ENCODE results near the gene SLC12A4. TPM values are rescaled to one million over a fixed set of nuclear protein-coding genes. Genes with fewer than 3 reads are reported as not detected.
"Not testable (repeated sequence)": the region's sequence is repeated elsewhere in the genome, so short reads cannot be mapped to it uniquely, and the experiment has no call there.

The SLC12A4 gene
- total RNA-seq, 2 experiments from 2014 or later, result 32.5 to 38.0 TPM

DNA sequence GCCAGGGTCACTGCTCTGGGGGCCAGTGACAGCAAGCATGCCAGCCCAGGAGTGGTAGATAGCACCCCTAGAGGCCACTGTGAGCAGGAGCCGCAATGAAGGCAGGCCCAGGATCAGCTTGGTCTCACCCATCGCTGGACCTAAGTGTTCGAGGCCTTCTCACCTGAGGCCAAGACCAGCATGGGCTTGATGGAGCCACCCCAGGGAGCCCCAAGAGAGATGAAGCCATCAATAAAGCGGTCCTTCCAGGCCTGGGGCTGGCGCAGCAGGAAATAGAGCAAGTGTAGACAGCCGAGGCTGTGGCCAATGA lies 26.3 kb downstream of the SLC12A4 start:
- peak; percentile 66 for ATAC-seq
- intact Hi-C loops (cut with micrococcal nuclease), result no loop called here
- CTCF ChIA-PET, result interaction anchor here (0.6 to 4.4 kb wide), 29 partner anchors 9 to 196 kb away, joined by 3 to 21 read pairs (median 4); partner anchors contain the start of genes DPEP2NB and NRN1L
- DNase-seq, result peak; percentile 59
- peaks cover 33% of the 10 kb centered on the region for H3K4me1 Mint-ChIP-seq (ENCODE audit: low read depth)
- H3K4me3 Mint-ChIP-seq, result no peak overlapping the region
- POLR2A ChIA-PET, result interaction anchor here (0.7 to 1.8 kb wide), 8 partner anchors 10 to 109 kb away, joined by 3 to 6 read pairs (median 3); partner anchors contain the start of gene CTRL
- peak overlapping the region; percentile 59 for H3K27ac Mint-ChIP-seq
- TF ChIP-seq, protein P1, sequence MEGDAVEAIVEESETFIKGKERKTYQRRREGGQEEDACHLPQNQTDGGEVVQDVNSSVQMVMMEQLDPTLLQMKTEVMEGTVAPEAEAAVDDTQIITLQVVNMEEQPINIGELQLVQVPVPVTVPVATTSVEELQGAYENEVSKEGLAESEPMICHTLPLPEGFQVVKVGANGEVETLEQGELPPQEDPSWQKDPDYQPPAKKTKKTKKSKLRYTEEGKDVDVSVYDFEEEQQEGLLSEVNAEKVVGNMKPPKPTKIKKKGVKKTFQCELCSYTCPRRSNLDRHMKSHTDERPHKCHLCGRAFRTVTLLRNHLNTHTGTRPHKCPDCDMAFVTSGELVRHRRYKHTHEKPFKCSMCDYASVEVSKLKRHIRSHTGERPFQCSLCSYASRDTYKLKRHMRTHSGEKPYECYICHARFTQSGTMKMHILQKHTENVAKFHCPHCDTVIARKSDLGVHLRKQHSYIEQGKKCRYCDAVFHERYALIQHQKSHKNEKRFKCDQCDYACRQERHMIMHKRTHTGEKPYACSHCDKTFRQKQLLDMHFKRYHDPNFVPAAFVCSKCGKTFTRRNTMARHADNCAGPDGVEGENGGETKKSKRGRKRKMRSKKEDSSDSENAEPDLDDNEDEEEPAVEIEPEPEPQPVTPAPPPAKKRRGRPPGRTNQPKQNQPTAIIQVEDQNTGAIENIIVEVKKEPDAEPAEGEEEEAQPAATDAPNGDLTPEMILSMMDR (IDR thresholded peaks at IDR 0.05), result peak; percentile 61
- no peaks in the 10 kb centered on the region for H3K9me3 Mint-ChIP-seq
- peaks cover 28% of the 10 kb centered on the region for H3K36me3 Mint-ChIP-seq (ENCODE audit: low read depth)
- H3K27me3 Mint-ChIP-seq, result no peaks in the 10 kb centered on the region

DNA sequence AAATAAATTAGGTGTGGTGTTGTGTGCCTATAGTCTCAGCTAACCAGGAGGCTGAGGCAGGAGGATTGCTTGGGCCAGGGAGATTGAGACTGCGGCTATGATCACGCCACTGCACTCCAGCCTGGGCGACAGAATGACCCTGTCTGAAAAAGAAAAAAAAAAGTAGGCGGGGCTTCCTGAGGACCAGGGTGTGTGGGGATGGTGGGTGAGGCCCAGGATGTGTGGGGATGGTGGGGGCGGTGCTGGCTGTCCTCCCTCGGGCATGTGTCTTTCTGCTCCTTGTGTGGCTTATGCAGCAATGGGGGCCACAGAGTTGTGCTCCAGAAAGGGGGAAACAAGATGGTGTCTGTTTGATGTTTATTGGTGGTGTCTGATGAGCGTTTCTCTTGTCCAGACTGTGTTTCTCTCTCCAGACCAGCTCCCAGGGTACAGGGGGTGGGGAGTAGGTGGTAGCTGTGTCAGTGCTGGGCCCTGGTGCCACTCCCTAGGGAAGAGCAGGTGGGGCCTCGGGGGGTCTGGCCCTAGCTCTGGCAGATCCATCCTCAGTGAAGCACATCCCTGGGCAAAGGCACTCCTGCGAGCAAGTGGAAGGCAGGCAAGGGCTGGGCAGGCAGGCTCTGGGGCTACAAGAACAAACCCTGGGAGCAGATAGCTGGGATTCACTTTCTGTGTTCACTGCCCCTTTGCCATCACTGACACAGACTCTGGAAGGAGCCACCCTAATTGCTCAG lies 26.8 kb downstream of the SLC12A4 start:
- no peaks in the 10 kb centered on the region for H3K9me3 Mint-ChIP-seq
- POLR2A ChIA-PET, result interaction anchor here (0.7 to 1.8 kb wide), 9 partner anchors 10 to 108 kb away, joined by 3 to 6 read pairs (median 3); partner anchors contain the start of gene CTRL
- H3K27ac Mint-ChIP-seq, result peak overlapping the region; percentile 62
- TF ChIP-seq, protein P1 (IDR thresholded peaks at IDR 0.05), result no peak
- H3K4me3 Mint-ChIP-seq, result no peak overlapping the region
- CTCF ChIA-PET, result interaction anchor here (0.6 to 4.4 kb wide), 33 partner anchors 9 to 421 kb away, joined by 3 to 21 read pairs (median 4); partner anchors contain the start of gene NRN1L
- no peak for DNase-seq
- H3K4me1 Mint-ChIP-seq (ENCODE audit: low read depth), result peaks cover 36% of the 10 kb centered on the region
- no peak for ATAC-seq
- H3K36me3 Mint-ChIP-seq (ENCODE audit: low read depth), result peaks cover 33% of the 10 kb centered on the region
- intact Hi-C loops (cut with micrococcal nuclease), result no loop called here
- H3K27me3 Mint-ChIP-seq, result no peaks in the 10 kb centered on the region

DNA sequence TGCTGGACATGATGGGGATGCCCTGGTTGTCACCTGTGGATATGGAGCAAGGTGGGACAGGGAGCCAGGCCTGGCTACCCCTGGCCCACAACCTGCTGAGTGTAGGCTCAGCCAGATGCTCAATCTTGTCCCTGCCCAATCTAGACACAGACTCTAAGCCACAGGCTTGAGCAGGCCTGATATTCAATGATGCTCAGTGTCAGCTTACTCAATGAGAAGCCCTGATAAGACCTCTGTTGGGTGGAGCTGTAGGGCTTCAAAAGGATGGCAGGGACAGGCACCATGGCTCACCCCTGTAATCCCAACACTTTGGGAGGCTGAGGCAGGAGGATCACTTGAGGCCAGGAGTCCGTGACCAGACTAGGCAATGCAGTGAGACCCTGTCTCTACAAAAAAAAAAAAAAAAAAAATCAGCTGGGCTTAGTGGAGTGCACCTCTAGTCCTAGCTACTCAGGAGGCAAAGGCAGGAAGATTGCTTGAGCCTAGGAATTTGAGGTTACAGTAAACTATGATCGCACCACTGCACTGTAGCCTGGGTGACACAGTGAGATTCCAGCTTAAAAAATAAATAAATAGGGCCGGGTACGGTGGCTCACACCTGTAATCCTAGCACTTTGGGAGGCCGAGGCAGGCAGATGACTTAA lies 27.9 kb downstream of the SLC12A4 start:
- DNase-seq (no peak), ATAC-seq (no peak)
- Mint-ChIP-seq H3K27ac (peak overlapping the region; percentile 70), H3K27me3 (no peaks in the 10 kb centered on the region), H3K9me3 (no peaks in the 10 kb centered on the region), H3K4me1 (ENCODE audit: low read depth) (peaks cover 36% of the 10 kb centered on the region), H3K36me3 (ENCODE audit: low read depth) (peaks cover 37% of the 10 kb centered on the region), H3K4me3 (peak overlapping the region; percentile 36)
- intact Hi-C loops (cut with micrococcal nuclease), result no loop called here
- POLR2A ChIA-PET, result interaction anchor here (0.7 to 1.8 kb wide), 9 partner anchors 10 to 277 kb away, joined by 3 to 6 read pairs (median 3); partner anchors contain the start of genes PSKH1 and TSNAXIP1
- TF ChIP-seq, protein P1 (IDR thresholded peaks at IDR 0.05), result no peak
- CTCF ChIA-PET, result interaction anchor here (0.6 to 4.4 kb wide), 21 partner anchors 10 to 420 kb away, joined by 3 to 21 read pairs (median 4); partner anchors contain the start of gene NRN1L

DNA sequence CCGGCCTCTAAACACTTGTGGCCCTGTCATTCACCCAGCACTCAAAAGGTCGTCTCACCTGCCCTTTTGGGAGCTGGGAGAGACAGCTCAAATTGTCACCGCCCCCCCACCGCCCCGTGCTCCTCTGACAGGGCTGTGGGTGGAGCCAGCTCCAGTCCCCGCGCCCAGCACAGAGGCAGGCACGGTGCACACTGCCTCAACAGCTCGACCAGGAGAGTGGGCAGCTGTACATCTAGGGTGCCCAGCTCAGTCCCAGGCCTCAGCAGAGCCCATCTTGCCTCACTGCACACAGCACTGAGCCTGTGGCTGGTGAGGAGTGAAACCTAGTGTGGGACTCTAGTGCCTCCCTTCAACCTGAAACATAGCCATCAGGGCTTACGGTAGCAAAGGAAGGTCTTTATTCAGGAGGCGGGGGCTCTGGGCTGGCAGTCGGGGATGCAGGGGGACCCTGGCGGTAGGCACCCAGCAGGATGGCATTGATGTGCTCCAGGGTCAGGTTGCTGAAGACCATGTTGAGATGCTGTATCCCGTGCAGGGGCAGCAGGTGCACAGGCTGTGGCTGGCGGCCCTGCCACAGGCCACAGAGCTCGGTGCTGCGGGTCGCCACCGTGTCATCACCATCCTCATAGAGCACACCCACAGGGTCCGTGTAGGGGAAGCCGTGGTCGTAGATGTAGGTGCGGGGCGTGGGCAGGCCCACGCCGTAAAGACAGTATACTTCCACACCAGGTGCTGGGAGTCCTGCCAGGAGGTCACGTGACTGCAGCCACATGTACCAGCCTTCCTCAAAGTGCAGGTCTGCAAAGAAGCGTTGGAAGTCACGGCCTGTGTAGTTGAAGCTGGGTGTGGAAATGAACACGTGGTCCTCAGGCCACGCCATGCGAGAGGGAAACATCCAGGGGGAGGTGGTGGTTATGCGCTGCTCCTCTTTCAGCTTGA lies 28.7 kb downstream of the SLC12A4 start:
- POLR2A ChIA-PET, result interaction anchor here (0.7 to 1.6 kb wide), 10 partner anchors 9 to 278 kb away, joined by 3 to 6 read pairs (median 3); partner anchors contain the start of genes NFATC3, PSKH1 and TSNAXIP1
- H3K9me3 Mint-ChIP-seq, result no peaks in the 10 kb centered on the region
- DNase-seq (peak; percentile 78), ATAC-seq (peak; percentile 17)
- peaks cover 45% of the 10 kb centered on the region for H3K36me3 Mint-ChIP-seq (ENCODE audit: low read depth)
- TF ChIP-seq, protein P1 (IDR thresholded peaks at IDR 0.05), result no peak
- H3K27me3 Mint-ChIP-seq, result no peaks in the 10 kb centered on the region
- peak overlapping the region; percentile 70 for H3K27ac Mint-ChIP-seq
- H3K4me3 Mint-ChIP-seq, result peak overlapping the region; percentile 36
- H3K4me1 Mint-ChIP-seq (ENCODE audit: low read depth), result peaks cover 44% of the 10 kb centered on the region
- CTCF ChIA-PET, result interaction anchor here (0.6 to 4.4 kb wide), 17 partner anchors 11 to 419 kb away, joined by 3 to 21 read pairs (median 5); partner anchors contain the start of gene NRN1L
- intact Hi-C loops (cut with micrococcal nuclease), result loop anchor here (10.0 kb wide), 1 partner anchor 275 kb away; the partner anchor contains the start of genes ACD, C16orf86, ENKD1 and PARD6A

DNA sequence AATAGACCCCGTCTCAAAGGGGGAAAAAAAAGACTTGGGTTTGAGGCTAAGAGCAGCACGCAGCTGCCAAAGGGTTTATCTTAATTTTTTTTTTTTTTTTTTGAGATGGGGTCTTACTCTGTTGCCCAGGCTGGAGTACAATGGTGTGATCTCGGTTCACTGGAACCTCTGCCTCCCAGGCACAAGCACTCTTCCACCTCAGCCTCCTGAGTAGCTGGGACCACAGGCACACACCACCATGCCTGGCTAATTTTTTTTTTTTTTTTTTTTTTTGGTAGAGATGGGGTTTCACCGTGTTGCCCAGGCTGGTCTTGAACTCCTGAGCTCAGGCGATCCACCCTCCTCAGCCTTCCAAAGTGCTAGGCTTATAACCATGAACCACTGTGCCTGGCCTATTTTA lies 30.7 kb downstream of the SLC12A4 start:
- H3K27me3 Mint-ChIP-seq, DNase-seq, ATAC-seq, H3K9me3 Mint-ChIP-seq: not testable (repeated sequence)
- H3K36me3 Mint-ChIP-seq (ENCODE audit: low read depth), result peaks cover 59% of the 10 kb centered on the region
- peak overlapping the region; percentile 97 for H3K4me3 Mint-ChIP-seq
- POLR2A ChIA-PET, result interaction anchor here (2.5 to 3.8 kb wide), 3 partner anchors 28 to 142 kb away, joined by 7 to 26 read pairs (median 12); partner anchors contain the start of genes DDX28 and DUS2
- CTCF ChIA-PET, result interaction anchor here (1.6 to 5.1 kb wide), 3 partner anchors 45 to 122 kb away, joined by 8 to 24 read pairs (median 16); partner anchors contain the start of gene PSKH1
- H3K27ac Mint-ChIP-seq, result peak overlapping the region; percentile 100
- intact Hi-C loops (cut with micrococcal nuclease), result loop anchor here (10.0 kb wide), 1 partner anchor 273 kb away; the partner anchor contains the start of genes ACD, C16orf86, ENKD1 and PARD6A
- H3K4me1 Mint-ChIP-seq (ENCODE audit: low read depth), result peaks cover 55% of the 10 kb centered on the region
